Stimulated activated CD4-positive, alpha-beta T cell treated with anti-CD3 and anti-CD28 coated beads, Interleukin-12 subunit alpha, Interleukin-12 subunit beta, amount 100 ng/mL, for 48 hours (primary cell): ENCODE measurements around the gene REM1.

Source experiments
- DNase-seq, 3 donors: peaks; one replicate each; pipeline ENCODE4 v3.0.0-alpha.2; 2020; ENCODE audit warnings: low read depth in 2 of 3, low spot score in 1 of 3

Gene REM1

DNA sequence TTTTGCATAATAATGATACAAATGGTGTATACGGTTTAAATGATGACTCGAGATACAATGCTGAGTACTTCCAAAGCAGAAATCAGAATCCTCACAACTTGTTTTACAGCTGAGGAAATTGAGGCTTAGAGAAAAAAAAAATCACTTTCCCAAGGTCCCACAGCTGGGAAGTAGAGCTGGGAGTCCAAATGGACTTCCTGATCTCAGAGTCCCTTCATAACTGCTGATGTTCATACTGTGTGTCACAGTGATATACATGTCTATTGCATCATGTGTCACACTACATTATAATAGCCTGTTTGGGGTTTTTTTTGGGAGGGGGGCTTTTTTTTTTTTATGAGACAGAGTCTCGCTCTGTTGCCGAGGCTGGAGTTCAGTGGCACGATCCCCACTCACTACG lies 47.6 kb downstream of the REM1 start:
- DNase-seq = no peak

- no peak for DNase-seq
These were observed 48.5 kb downstream of the REM1 start for GRCh38 chr20:31523361-31524283.

GRCh38 chr20:31527266-31527665 lies 52.2 kb downstream of the REM1 start:
- DNase-seq = no peak
